EL (cell line): ENCODE data around the gene CLMN.
"Not testable (repeated sequence)": the region's sequence is repeated elsewhere in the genome, so short reads cannot be mapped to it uniquely, and the experiment has no call there.

Source experiments
- DNase-seq: peaks from one replicate; pipeline ENCODE4 v3.0.0-alpha.2; 2016

Gene CLMN

DNA sequence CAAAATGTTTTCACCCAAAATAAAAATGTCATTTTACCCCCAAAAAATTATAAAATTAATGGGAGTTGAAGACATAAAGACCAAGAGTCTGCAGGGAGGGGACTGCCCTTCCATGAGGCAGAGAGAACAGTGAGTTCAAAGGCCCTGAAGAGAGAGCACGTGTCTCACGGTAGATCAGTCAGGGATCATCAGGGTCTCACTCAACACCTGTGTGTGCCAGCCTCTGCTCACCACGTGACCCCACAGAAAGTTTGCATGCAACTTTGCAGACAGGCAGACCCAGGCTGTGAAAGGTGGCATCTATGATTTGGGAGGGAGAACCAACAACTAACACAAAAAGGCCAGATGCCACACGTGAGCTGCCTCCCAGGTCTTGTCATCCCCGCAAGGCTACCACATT lies 33.1 kb downstream of the CLMN start:
- DNase-seq: no peak

DNA sequence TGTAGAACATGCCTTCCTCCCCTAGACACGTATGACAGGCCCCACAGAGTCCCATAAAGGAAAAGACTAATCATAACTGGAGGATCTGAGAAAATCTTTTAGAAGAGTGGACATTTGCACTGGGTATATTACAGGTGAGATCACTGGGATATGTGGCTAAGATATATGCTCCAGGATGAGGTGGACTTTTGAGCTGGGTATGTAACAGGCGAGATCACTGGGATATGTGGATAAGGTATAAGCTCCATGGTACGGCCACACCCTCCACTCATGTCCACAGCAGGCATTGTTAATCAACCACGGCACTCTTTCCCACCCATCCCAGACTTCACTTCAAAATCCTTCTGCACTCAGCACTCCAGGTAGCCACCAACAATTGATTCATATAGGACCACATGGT lies 34.1 kb downstream of the CLMN start:
- DNase-seq: no peak

DNA sequence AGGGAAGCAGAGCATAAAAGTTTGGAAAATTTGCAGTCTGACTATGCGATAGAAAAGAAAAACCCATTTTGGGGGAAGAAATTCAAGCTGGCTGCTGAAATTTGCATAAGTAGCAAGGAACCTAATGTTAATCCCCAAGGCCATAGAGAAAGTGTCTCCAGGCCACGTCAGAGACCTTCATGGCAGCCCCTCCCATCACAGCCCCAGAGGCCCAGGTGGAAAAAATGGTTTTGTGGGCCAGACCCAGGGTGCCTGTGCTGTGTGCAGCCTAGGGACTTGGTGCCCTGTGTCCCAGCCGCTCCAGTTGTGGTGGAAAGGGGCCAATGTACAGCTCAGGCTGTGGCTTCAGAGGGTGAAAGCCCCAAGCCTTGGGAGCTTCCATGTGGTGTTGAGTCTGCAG lies 35.9 kb downstream of the CLMN start:
- DNase-seq: not testable (repeated sequence)

DNA sequence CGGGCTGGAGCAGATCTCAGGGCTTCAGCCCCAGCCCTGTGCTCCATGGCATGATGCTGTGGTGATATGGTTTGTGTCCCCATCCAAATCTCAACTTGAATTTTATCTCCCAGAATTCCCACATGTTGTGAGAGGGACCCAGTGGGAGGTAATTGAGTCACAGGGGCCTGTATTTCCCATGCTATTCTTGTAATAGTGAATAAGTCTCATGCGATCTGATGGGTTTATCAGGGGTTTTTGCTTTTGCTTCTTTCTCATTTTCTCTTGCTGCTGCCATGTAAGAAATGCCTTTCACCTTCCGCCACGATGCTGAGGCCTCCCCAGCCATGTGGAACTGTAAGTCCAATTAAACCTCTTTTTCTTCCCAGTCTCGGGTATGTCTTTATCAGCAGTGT lies 36.7 kb downstream of the CLMN start:
- DNase-seq: not testable (repeated sequence)

DNA sequence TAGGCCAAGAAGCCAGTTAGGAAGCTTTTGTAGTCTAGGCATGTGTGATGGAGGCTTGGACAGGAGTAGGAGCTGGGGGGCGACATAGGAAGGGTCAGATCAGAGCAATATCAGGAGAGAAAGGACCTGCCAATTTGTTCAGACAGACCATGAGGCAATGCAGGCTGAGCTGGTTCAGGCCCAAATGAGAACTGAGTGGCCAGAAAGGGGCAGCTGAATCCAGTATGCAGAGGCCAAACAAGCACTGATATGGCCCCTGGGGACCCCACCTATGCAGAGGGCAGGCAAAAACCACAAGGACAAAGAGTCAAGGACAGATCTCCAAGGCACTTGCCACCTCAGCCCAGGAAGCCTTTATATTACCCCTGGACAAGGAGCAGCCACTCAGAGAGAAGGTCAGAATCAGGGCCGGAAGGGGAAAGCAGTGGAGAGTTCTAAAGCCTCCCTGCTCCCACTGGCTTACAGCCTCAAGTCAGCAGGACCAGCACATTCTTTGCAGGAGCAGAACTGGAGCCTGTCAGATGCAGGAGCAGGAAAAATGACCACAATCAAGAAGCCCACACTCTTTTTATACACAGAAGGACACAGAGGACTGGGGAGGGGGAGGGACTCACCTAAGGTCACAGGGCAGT lies 37.2 kb downstream of the CLMN start:
- DNase-seq: no peak

DNA sequence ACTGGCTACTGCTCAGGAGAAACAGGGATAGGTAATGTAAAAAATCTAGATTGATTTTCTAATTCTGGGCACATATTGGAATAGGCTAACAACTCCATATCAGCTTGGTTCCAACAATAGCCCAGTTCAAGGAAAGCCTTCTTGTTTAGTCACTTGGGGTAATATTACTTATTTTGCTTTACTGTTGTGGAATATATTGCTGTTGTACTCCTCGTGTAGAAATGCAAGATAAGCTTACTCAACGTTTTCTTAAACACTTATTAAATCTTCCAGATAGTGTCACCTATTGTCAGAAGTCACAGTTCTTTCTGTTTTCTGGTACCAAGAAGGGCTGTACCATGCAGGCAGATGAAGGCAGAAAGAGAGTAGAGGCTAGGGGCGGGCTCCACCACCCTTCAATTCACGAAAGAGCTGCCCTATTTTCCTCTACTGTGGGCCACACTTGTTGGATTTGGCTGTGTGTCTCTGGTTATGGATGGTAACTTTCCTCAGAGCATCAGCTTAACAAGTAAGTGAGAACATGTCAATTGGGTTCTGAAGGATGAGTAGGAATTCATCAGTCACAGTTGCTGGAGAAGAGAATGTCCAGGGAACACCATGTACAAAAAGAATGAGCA lies 38.0 kb downstream of the CLMN start:
- no peak for DNase-seq

DNA sequence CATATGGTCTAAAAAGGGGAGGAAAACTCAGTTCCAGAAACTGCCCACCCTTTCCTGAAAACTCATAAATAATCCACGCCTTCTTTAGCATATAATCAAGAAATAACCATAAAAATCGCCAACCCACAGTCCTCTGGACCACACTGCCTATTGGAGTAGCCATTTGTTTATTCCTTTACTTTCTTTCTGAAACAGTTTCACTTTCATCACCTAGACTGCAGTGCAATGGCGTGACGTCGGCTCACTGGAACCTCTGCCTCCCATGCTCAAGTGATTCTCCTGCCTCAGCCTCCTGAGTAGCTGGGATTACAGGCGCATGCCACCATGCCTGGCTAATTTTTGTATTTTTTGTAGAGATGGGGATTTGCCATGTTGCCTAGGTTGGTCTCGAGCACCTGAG lies 44.2 kb downstream of the CLMN start:
- DNase-seq: no peak

DNA sequence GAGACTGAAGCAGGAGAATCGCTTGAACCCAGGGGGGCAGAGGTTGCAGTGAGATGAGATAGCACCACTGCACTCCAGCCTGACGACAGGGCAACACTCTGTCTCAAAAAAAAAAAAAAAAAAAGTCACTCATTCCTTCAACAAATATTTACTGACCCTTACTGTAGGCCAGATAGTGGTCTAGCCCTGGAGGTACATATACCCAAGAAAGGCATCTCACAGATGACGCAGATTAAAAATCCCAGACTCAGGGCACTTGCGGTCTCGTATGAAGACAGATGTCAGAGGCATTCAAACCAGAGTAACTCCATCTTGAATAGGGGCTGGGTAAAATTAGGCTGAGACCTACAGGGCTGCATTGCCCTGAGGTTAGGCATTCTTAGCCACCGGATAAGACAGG lies 44.8 kb downstream of the CLMN start:
- no peak for DNase-seq

DNA sequence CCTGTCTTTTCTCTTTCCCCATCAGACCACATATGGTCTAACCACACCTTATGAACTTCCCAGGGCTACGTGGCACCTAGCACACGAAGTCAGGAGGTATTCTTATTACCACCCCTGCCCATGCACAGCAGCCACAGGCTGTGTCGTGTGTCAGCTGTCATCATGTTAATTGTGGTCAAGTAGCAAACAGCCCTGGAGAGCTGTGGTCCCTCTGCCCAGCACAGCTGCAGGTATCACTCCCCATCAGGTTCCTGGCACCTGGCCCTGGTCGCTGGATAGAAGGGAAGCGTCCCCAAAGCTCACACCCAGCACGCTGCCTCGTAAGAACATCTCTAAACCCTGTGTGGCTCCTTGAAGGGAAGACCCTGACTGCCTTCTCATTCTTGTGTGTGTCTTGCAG lies 45.4 kb downstream of the CLMN start:
- no peak for DNase-seq

DNA sequence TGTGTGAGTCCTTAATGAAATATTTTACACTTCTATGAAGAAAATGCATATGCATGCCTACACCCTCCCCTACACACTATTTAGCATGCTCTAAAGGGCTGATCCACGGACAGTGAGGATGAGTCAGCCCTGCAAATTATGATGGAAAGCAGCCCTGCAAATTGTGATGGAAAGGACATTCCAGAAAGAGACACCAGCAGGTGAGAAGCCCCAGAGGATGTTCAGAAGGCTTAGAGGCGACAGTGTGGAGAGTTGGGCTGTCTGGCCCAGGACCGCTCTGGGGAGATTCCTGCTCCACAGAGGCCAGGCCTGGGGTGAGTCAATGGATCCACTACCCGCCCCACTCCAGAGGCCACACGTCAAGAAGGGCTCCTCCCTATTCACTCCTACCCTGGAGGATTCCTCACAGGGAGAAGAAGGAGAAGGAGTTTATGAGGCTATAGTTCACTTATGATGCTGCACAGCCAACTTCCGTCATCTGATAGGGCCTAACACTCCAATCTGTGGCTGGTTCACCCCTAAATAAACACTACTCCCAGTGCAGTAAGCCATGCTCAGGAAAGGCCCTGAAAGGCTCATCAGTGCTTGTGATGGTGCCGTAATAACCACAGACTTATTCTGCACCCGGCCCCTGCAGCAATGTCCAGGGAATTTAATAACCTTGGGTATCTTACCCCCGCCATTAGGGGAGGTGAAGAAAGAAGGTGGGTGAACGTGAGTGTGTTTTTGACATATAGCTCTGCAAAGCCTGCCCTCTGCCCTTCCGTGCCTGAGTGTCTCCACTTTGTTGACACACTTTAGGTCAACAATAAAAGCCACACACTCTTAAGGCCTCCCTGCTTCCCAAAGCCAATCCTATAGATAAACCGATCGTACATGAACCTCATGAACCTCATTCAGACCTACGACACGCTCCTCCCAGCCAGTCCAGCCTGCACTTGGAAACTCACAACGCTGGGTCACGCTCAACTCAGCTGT lies 46.4 kb downstream of the CLMN start:
- DNase-seq: no peak

DNA sequence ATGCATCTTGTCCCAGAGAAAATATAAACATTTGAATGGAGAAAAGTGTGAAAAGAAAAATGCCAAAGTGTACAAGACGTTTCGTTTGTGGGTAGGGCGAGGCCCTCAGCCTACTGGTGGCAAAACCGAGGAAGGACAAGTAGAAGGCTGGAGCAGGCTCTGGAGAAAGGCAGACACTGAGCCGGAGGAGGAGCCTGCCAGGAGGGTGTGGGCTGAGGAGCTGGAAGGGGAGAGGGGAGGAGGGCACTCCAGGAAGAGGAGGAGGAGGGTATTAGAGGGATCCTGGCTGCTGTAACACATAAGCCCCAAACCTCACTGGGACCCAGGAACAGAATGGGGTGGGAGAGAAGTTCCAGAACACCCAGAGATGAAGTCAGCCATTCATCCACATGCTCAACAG lies 47.7 kb downstream of the CLMN start:
- no peak for DNase-seq

DNA sequence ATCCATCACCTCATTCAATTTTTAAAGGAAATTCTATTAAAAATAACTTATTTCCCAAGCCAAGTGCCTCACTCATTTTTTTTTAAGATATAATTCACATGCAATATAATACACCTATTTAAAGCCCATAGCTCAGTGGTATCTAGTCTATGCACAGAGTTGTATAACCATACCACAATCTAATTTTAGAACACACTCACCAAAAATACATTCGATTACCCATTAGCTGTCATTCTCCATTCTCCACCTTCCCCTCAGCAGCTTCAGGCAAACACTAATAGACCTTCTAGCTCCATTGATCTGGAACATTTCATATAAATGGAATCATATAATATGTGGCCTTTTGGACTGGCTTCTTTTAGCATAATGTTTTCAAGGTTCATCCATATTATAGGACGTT lies 49.5 kb downstream of the CLMN start:
- DNase-seq: no peak

DNA sequence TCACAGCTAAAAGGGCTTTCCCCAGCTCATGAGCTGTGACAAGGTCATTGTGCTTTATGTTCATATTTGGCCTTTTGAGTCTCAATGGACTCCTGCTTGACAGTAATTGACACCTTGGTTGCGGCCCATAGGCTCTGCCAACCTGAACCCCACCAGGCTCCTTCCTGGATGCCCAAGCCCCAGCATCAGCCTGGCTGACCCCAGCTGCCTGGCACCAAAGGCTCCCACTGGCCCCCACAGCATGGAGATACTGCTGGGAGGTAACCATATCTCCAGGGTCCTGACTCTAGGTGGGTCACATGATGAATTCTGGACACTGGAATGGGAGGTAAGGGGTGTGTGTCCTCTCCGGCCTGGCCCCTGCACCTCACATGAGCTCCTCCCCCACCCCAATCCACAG lies 50.2 kb downstream of the CLMN start:
- no peak for DNase-seq

DNA sequence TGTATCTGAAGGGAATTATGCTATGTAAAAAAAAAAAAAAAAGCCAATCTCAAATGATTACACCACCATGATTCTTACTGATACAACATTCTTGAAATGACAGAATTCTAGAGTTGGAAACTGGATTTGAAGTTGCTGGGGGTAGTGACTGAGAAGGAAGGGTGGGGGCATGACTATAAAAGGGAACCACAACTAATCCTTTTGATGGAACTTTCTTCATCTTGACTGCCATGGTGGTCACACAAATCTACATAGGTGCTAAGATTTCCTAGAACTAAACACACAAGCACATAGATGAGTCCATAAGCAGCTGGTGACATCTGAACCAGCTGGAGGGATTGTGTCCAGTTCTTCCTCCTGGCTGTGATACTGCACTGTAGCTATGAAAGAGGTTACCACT lies 51.4 kb downstream of the CLMN start:
- no peak for DNase-seq

DNA sequence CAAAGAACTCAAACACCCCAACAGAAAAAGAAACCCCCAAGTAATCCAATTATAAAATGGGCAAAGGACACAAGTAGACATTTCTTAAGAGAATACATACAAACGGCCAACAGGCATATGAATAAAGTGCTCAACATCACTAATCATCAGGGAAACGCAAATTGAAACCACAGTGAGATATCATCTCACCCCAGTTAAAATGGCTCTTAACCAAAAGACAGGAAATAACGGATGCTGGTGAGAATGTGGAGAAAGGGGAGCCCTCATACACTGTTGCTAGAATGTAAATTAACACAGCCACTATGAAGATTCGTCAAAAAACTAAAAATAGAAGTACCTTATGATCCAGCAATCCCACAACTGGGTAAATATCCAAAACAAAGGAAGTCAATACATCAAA lies 52.4 kb downstream of the CLMN start:
- DNase-seq: no peak

DNA sequence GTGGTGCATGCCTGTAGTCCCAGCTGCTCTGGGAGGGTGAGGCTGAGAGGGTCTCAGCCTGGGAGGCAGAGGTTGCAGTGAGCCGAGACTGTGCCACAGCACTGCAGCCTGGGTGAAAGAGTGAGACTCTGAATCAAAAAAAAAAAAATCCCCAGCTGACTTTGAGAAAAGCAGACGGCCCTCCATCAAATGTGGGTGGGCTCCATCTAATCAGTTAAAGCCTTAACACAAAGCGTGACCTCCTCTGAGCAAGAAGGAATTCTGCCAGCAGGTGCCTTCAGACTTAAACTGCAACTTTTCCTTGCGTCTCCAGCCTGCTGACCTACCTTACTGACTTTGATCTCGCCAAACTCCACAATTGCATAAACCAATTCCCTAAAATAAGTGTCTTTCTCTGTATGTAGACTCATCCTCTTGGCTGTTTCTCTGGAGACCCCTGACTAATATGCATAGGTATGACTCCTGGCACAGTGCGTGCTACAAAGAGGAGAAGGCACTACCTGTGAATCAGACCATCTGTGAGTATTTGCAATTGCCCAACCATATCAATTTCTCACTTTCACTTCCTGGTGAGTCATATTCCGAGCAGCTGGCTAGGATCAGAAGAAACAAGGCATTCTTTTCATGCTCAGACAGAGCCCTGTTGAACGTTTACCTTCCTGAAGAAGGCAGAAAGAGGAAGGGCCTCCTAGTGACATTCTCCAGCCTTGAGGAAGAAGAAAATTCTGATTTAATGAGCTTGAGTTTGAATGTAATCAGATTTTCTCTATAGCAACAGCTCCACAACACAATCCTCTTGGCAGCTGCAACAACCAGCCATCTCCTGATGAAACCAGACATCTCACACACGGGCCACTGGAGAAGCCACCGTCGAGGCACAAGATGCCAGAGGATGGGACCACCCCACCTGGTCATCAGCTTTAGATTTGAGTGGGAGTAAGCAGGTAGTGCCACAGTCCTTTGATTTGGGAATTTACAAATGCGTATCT lies 54.3 kb downstream of the CLMN start:
- DNase-seq: peak; percentile 88

DNA sequence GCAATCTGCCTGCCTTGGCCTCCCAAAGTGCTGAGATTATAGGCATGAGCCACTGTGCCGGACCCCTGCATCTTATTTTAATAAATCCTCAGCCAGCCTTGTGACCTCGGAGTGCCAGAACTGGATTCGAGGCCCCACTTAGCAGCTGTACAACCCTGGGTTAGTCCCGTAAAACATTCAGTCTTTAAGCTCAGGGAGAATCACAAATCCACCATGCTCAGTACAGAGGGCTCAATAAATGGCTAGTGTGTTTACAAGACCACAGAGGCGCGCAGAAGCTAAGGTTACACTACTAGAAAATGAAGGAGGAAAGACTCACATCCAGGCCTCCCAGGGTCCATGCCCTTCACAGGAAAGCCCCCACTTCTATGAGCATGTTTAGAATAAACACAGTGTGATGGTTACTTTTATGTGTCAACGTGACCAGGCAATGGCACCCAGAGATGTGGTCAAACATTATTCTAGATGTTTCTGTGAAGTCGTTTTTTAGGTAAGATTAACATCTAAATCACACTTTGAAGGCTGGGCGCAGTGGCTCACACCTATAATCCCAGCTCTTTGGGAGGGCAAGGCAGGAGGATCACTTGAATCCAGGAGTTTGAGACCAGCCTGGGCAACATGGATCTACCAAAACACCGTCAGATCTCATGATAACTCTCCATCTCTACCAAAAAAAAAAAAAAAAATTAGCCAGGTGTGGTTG lies 55.3 kb downstream of the CLMN start:
- no peak for DNase-seq

DNA sequence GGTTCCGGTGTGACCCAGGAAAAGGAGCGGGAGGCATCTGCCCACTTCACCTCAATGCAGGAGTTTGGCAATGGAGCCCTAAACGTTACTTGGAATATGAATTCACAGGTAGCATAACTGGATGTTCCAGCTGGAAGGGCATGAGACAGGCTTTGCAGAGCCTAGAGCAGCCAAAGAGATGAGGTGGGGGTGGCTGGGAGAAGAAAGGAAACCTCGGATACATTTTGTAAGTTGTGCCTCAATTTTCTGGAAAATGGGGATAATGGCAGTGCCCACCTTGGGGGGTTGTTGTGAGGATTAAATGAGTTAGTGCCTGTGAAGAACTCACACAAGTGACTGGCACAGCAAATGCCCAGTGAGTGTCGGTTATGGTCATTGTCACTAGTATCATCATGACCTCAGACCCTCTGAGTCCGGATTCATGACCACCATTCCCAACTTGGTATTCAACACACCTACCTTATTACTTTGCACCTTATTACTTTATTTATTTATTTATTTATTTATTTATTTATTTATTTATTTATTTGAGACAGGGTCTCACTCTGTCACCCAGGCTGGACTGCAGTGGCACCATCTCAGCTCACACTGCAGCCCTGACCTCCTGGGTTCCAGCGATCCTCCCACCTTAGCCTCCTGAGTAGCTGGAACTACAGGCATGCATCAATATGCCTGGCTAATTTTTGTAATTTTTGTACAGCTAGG lies 56.0 kb downstream of the CLMN start:
- no peak for DNase-seq

DNA sequence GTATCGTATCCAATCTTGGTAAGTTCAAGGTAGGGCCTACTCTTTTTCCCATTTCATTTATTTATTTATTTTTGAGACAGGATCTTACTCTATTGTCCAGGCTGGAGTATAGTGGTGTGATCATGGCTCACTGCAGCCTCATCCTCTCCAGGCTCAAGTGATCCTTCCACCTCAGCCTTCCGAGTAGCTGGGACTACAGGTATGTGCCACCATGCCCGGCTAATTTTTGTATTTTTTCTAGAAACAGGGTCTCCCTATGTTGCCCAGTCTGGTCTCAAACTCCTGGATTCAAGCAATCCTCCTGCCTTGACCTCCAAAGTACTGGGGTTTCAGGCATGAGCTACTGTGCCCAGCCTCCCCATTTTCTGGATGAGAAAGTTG lies 57.2 kb downstream of the CLMN start:
- DNase-seq: no peak

DNA sequence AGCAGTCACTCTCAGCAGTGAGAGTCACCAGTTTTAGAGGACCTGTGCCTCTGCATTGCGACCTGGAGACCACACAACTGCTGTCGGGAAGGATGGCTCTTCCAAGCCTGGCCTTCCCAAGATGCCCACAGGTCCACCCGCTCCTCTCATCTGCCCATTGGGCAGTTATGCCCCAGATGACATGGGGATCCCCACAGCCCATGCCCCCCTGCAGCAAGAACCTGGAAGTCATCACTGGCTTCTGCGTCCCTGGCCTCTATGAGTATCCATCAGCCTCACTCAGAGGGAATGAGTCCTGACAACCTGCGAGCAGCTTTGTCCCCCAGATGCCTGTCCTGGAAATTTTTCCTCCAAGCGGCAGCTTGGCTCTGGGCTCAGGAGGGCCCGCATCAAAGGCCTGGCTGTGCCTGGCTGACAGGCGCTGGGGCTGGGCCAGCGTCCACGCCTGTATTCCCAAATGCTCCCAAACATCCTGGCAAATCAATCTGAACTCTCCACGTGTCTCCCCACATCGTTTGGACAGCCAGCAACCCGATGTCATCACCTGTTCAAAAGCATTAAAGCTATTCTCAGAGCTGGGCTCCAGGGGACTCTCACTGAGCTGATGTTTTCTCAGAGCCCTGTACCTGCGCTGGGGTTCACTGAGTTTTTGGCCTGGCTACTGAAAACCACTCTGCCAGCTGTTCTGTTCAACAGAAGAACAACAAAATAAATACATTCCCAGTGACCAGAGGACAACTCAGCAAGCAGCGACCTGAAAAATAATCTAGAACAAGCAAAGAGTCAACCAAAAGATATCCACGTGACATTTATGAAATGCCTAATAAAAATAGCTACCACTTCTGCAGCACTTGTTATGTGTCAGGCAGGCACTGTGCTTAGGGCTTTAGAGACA lies 57.8 kb downstream of the CLMN start:
- DNase-seq: no peak
